A549 (cell line): ENCODE data around the gene DGKD.

Experiments
- FOSL2 ChIP-seq, 2 experiments: fragments of 450-650 bp in 1 of 2; fragments of >200 bp in 1 of 2; sonication (Bioruptor Twin) in 1 of 2; formaldehyde crosslinking; IDR thresholded peaks; 2 replicates each; pipeline versions ENCODE4 v1.5.0 to v1.6.1; 2016 to 2020; ENCODE audit warnings: mild to moderate bottlenecking in 1 of 2, moderate library complexity in 1 of 2
- JUN ChIP-seq, 2 experiments: fragments of >200 bp; sonication (Bioruptor Twin); formaldehyde crosslinking; IDR thresholded peaks; 2 replicates in 1 of 2; 3 replicates in 1 of 2; pipeline ENCODE4 v1.6.1; 2016 to 2017
- MYC ChIP-seq: IDR thresholded peaks from 2 replicates; pipeline ENCODE4 v1.6.1; 2012; ENCODE audit warnings: mild to moderate bottlenecking, inconsistent platforms, low read length, improper control_type of control experiment, borderline replicate concordance
- NFE2L2 ChIP-seq: fragments of 150-350 bp; conservative IDR thresholded peaks from 2 replicates; pipeline ENCODE4 v1.6.1; 2014; ENCODE audit warnings: low read length
- POLR2A ChIP-seq: IDR thresholded peaks from 2 replicates; pipeline ENCODE4 v1.6.1; 2012; ENCODE audit warnings: mild to moderate bottlenecking, low read length
- POLR2AphosphoS2 ChIP-seq: conservative IDR thresholded peaks from 2 replicates; pipeline ENCODE4 v1.6.1; 2012; ENCODE audit warnings: low read length, improper control_type of control experiment, inconsistent platforms
- REST ChIP-seq: fragments of 200-600 bp; sonication (generic); IDR thresholded peaks from 2 replicates; pipeline ENCODE4 v1.6.1; 2016; ENCODE audit warnings: antibody characterized with exemption, mild to moderate bottlenecking, moderate library complexity
- SMC3 ChIP-seq: fragments of >200 bp; sonication (Bioruptor Twin); formaldehyde crosslinking; IDR thresholded peaks from 3 replicates; pipeline ENCODE4 v1.6.1; 2018; ENCODE audit warnings: inconsistent platforms
- USF2 ChIP-seq: fragments of 450-650 bp; IDR thresholded peaks from 2 replicates; pipeline ENCODE4 v1.6.1; 2014; ENCODE audit warnings: antibody characterized with exemption
- TF ChIP-seq, protein P1 (sequence below): fragments of >200 bp; sonication (Bioruptor Twin); formaldehyde crosslinking; IDR thresholded peaks from 3 replicates; pipeline ENCODE4 v1.5.1; 2016
- TF ChIP-seq, protein P2 (sequence below): fragments of 250-450 bp; sonication (Bioruptor Pico); IDR thresholded peaks from 2 replicates; pipeline ENCODE4 v1.5.0; 2021; ENCODE audit warnings: mild to moderate bottlenecking, moderate library complexity, borderline replicate concordance

- TF ChIP-seq, protein P1, sequence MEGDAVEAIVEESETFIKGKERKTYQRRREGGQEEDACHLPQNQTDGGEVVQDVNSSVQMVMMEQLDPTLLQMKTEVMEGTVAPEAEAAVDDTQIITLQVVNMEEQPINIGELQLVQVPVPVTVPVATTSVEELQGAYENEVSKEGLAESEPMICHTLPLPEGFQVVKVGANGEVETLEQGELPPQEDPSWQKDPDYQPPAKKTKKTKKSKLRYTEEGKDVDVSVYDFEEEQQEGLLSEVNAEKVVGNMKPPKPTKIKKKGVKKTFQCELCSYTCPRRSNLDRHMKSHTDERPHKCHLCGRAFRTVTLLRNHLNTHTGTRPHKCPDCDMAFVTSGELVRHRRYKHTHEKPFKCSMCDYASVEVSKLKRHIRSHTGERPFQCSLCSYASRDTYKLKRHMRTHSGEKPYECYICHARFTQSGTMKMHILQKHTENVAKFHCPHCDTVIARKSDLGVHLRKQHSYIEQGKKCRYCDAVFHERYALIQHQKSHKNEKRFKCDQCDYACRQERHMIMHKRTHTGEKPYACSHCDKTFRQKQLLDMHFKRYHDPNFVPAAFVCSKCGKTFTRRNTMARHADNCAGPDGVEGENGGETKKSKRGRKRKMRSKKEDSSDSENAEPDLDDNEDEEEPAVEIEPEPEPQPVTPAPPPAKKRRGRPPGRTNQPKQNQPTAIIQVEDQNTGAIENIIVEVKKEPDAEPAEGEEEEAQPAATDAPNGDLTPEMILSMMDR = no peak
- TF ChIP-seq MYC (no peak), SMC3 (no peak), POLR2A (no peak), REST (no peak), USF2 (no peak), POLR2AphosphoS2 (no peak), JUN (IDR thresholded peaks at IDR 0.05) (no peak), NFE2L2 (no peak), FOSL2 (IDR thresholded peaks at IDR 0.05) (no peak), FOSL2 (CRISPR knock-in tag; IDR thresholded peaks at IDR 0.05) (no peak)
- TF ChIP-seq, protein P2, sequence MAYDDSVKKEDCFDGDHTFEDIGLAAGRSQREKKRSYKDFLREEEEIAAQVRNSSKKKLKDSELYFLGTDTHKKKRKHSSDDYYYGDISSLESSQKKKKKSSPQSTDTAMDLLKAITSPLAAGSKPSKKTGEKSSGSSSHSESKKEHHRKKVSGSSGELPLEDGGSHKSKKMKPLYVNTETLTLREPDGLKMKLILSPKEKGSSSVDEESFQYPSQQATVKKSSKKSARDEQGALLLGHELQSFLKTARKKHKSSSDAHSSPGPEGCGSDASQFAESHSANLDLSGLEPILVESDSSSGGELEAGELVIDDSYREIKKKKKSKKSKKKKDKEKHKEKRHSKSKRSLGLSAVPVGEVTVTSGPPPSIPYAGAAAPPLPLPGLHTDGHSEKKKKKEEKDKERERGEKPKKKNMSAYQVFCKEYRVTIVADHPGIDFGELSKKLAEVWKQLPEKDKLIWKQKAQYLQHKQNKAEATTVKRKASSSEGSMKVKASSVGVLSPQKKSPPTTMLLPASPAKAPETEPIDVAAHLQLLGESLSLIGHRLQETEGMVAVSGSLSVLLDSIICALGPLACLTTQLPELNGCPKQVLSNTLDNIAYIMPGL (CRISPR knock-in tag) = no peak
Measured at GRCh38 chr2:233457356-233457755, 103.1 kb downstream of the DGKD start.
